ENCODE measurements around the gene AFDN. TPM values are rescaled to one million over a fixed set of nuclear protein-coding genes. Genes with fewer than 3 reads are reported as not detected.

AFDN gene
- total RNA-seq, 4 donors from 2014 or later: 133 to 391 (median 148) TPM

GRCh38 chr6:167832497-167833395, 6.0 kb downstream of the AFDN start:
- DNase-seq (ENCODE audit: low spot score in 2 of 2): no peak
- Histone ChIP-seq H3K4me3 (no peak overlapping the region), H3K36me3 (no peaks in the 10 kb centered on the region), H3K9me3 (no peaks in the 10 kb centered on the region), H3K27ac (no peak overlapping the region), H3K4me1 (peaks cover 28% of the 10 kb centered on the region), H3K27me3 (no peaks in the 10 kb centered on the region)
- whole genome bisulfite sequencing: 44% methylated on average over 4 of the region's 4 CpGs
- TF ChIP-seq CTCF (IDR thresholded peaks at IDR 0.05) (no peak), POLR2AphosphoS5 (IDR thresholded peaks at IDR 0.05) (no peak), EP300 (IDR thresholded peaks at IDR 0.05) (no peak), POLR2A (IDR thresholded peaks at IDR 0.05) (no peak)

GRCh38 chr6:167833396-167833763, 6.7 kb downstream of the AFDN start:
- TF ChIP-seq POLR2A (IDR thresholded peaks at IDR 0.05): no peak
- no peak for TF ChIP-seq CTCF (IDR thresholded peaks at IDR 0.05)
- TF ChIP-seq EP300 (IDR thresholded peaks at IDR 0.05): no peak
- no peak for TF ChIP-seq POLR2AphosphoS5 (IDR thresholded peaks at IDR 0.05)
- 52% methylated on average over 2 of the region's 2 CpGs for WGBS
- peaks cover 23% of the 10 kb centered on the region for H3K4me1 ChIP-seq
- no peaks in the 10 kb centered on the region for H3K36me3 ChIP-seq
- no peak overlapping the region for H3K4me3 ChIP-seq
- no peak overlapping the region for H3K27ac ChIP-seq
- no peak for DNase-seq (ENCODE audit: low spot score in 2 of 2)
- H3K27me3 ChIP-seq: no peaks in the 10 kb centered on the region
- H3K9me3 ChIP-seq: no peaks in the 10 kb centered on the region

- no peak overlapping the region for H3K27ac ChIP-seq
- H3K4me3 ChIP-seq: no peak overlapping the region
- TF ChIP-seq POLR2AphosphoS5 (IDR thresholded peaks at IDR 0.05): no peak
- no peak for TF ChIP-seq EP300 (IDR thresholded peaks at IDR 0.05)
- TF ChIP-seq CTCF (IDR thresholded peaks at IDR 0.05): no peak
- TF ChIP-seq POLR2A (IDR thresholded peaks at IDR 0.05): no peak
- 81% methylated on average over 3 of the region's 3 CpGs for WGBS
- H3K4me1 ChIP-seq: peaks cover 19% of the 10 kb centered on the region
- H3K27me3 ChIP-seq: no peaks in the 10 kb centered on the region
- H3K36me3 ChIP-seq: no peaks in the 10 kb centered on the region
- no peaks in the 10 kb centered on the region for H3K9me3 ChIP-seq
- no peak for DNase-seq (ENCODE audit: low spot score in 2 of 2)
Observed at GRCh38 chr6:167835260-167835659, 8.5 kb downstream of the AFDN start.

GRCh38 chr6:167836721-167837120, 10.0 kb downstream of the AFDN start:
- WGBS: 59% methylated on average over 3 of the region's 3 CpGs
- TF ChIP-seq POLR2A (IDR thresholded peaks at IDR 0.05) (no peak), EP300 (IDR thresholded peaks at IDR 0.05) (no peak), POLR2AphosphoS5 (IDR thresholded peaks at IDR 0.05) (no peak), CTCF (IDR thresholded peaks at IDR 0.05) (no peak)
- Histone ChIP-seq H3K27ac (no peak overlapping the region), H3K9me3 (no peaks in the 10 kb centered on the region), H3K36me3 (no peaks in the 10 kb centered on the region), H3K27me3 (no peaks in the 10 kb centered on the region), H3K4me3 (no peak overlapping the region), H3K4me1 (peaks cover 10% of the 10 kb centered on the region)
- no peak for DNase-seq (ENCODE audit: low spot score in 2 of 2)

GRCh38 chr6:167838207-167838748, 11.6 kb downstream of the AFDN start:
- TF ChIP-seq EP300 (IDR thresholded peaks at IDR 0.05): no peak
- no peak for TF ChIP-seq CTCF (IDR thresholded peaks at IDR 0.05)
- no peak for TF ChIP-seq POLR2AphosphoS5 (IDR thresholded peaks at IDR 0.05)
- TF ChIP-seq POLR2A (IDR thresholded peaks at IDR 0.05): no peak
- no peaks in the 10 kb centered on the region for H3K27me3 ChIP-seq
- H3K27ac ChIP-seq: no peak overlapping the region
- WGBS: 91% methylated on average over 6 of the region's 6 CpGs
- H3K9me3 ChIP-seq: no peaks in the 10 kb centered on the region
- H3K36me3 ChIP-seq: no peaks in the 10 kb centered on the region
- H3K4me1 ChIP-seq: peaks cover 2% of the 10 kb centered on the region
- no peak overlapping the region for H3K4me3 ChIP-seq
- DNase-seq (ENCODE audit: low spot score in 2 of 2): no peak

Measured in suprapubic skin (tissue), 4 donors.